GM23338 (cell line): ENCODE measurements around the gene GAB2. TPM values are rescaled to one million over a fixed set of nuclear protein-coding genes. Genes with fewer than 3 reads are reported as not detected.

Experiments
- ATAC-seq: fragments of 200-7000 bp; cut with Tn5 transposase; 3 replicates; pipeline ENCODE4 v1.9.1; 2020
- DNase-seq: peaks from one replicate; pipeline ENCODE4 v3.0.0-alpha.2; 2015; ENCODE audit warnings: low spot score
- H2AFZ ChIP-seq: fragments of 200-600 bp; sonication (generic); 2 replicates; pipeline ENCODE4 v1.8.0; 2016; ENCODE audit warnings: antibody characterized with exemption, mild to moderate bottlenecking, moderate library complexity
- H3F3A ChIP-seq: fragments of 200-600 bp; sonication (generic); replicated peaks from 2 replicates; pipeline ENCODE4 v1.8.0; 2017; ENCODE audit warnings: antibody characterized with exemption, mixed run types, low read depth
- H3K27ac ChIP-seq: fragments of 200-600 bp; sonication (generic); 2 replicates; pipeline ENCODE4 v1.6.1; 2016; ENCODE audit warnings: low read depth
- H3K27me3 ChIP-seq: fragments of 200-600 bp; sonication (generic); 2 replicates; pipeline ENCODE4 v1.8.0; 2016; ENCODE audit warnings: mild to moderate bottlenecking, mixed run types, moderate library complexity; ENCODE audit not compliant: insufficient read depth
- H3K36me3 ChIP-seq: fragments of 200-600 bp; sonication (generic); 2 replicates; pipeline ENCODE4 v1.8.0; 2016; ENCODE audit warnings: mild to moderate bottlenecking; ENCODE audit not compliant: insufficient read depth
- H3K4me1 ChIP-seq: fragments of 200-600 bp; sonication (generic); 2 replicates; pipeline ENCODE4 v1.8.0; 2016; ENCODE audit warnings: mild to moderate bottlenecking, moderate library complexity; ENCODE audit not compliant: insufficient read depth
- H3K4me2 ChIP-seq: fragments of 200-600 bp; sonication (generic); 2 replicates; pipeline ENCODE4 v1.7.1; 2017; ENCODE audit warnings: mixed run types
- H3K4me3 ChIP-seq: fragments of 200-600 bp; sonication (generic); 2 replicates; pipeline ENCODE4 v1.6.1; 2016; ENCODE audit warnings: mixed run types
- H3K79me2 ChIP-seq: fragments of 200-600 bp; sonication (generic); replicated peaks from 2 replicates; pipeline ENCODE4 v1.8.0; 2017; ENCODE audit warnings: mild to moderate bottlenecking; ENCODE audit not compliant: insufficient read depth
- H3K9me2 ChIP-seq: fragments of 200-600 bp; sonication (generic); 2 replicates; pipeline ENCODE4 v1.8.0; 2017; ENCODE audit not compliant: insufficient read depth
- H4K20me1 ChIP-seq: fragments of 200-600 bp; sonication (generic); replicated peaks from 2 replicates; pipeline ENCODE4 v1.8.0; 2017; ENCODE audit warnings: mild to moderate bottlenecking; ENCODE audit not compliant: insufficient read depth
- H3K27ac Mint-ChIP-seq: 2 replicates; pipeline ENCODE4 v1.8.0; 2020; ENCODE audit warnings: inconsistent platforms, mild to moderate bottlenecking, moderate library complexity, mixed read lengths
- H3K27me3 Mint-ChIP-seq: 3 replicates; pipeline ENCODE4 v1.8.0; 2022; ENCODE audit warnings: low read depth, mild to moderate bottlenecking, moderate library complexity, mixed read lengths, inconsistent platforms; ENCODE audit not compliant: insufficient read depth, poor library complexity
- H3K36me3 Mint-ChIP-seq: 3 replicates; pipeline ENCODE4 v1.8.0; 2021; ENCODE audit warnings: low read depth, mild to moderate bottlenecking, inconsistent platforms, moderate library complexity, mixed read lengths
- H3K4me1 Mint-ChIP-seq: 3 replicates; pipeline ENCODE4 v1.8.0; 2020; ENCODE audit warnings: mild to moderate bottlenecking, inconsistent platforms, mixed read lengths
- H3K4me3 Mint-ChIP-seq: 3 replicates; pipeline ENCODE4 v1.8.0; 2021; ENCODE audit warnings: moderate library complexity, mild to moderate bottlenecking, inconsistent platforms, mixed read lengths
- H3K9me3 Mint-ChIP-seq: 3 replicates; pipeline ENCODE4 v1.8.0; 2020; ENCODE audit warnings: moderate library complexity, mild to moderate bottlenecking, inconsistent platforms, mixed read lengths
- ZNF114 ChIP-seq: fragments of 250-450 bp; sonication (Bioruptor Pico); IDR thresholded peaks from 2 replicates; pipeline ENCODE4 v1.5.0; 2020; ENCODE audit warnings: mild to moderate bottlenecking, moderate library complexity
- polyA plus RNA-seq: library from polyadenylated mRNA; unstranded; fragments of >200 nt; fragmentation: Nextera tagmentation; extraction: Ambion mirVana; gene quantifications from 2 replicates; pipeline ENCODE4 v1.2.1, GENCODE V29; 2016
- total RNA-seq: library from RNA; depleted of rRNA; stranded (reverse); fragments of >200 nt; shearing (Covaris generic); gene quantifications from 2 replicates; pipeline ENCODE4 v1.2.3, GENCODE V29; 2014
- TF ChIP-seq, protein P1 (sequence below): fragments of 250-450 bp; sonication (Bioruptor Pico); IDR thresholded peaks from 2 replicates; pipeline ENCODE4 v1.5.0; 2020; ENCODE audit warnings: mild to moderate bottlenecking, moderate library complexity
- TF ChIP-seq, protein P2 (sequence below): IDR thresholded peaks from 2 replicates; pipeline ENCODE4 v1.6.1; 2016; ENCODE audit warnings: antibody characterized with exemption

Gene GAB2
- total and polyA plus RNA-seq, 2 experiments from 2014 or later: 2.0 to 10.8 TPM

DNA sequence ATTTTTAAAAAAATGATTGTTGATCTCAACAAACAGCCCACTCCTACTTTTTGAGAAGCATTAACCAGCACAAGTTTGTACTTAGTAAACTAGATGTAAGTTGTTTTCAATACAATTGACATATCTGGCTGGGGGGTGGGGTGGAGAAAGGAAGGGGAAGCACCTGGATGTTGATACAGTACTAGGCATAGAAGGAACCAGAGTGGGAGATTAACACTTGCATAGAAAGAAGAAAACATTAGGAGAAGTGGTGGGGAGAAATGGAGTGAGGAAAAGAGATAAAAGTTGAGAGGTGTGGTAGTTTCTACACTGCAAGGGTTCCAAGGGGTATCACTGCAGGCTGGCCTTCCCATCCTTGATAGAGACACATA lies 10.6 kb upstream of the GAB2 start (continued):
- TF ChIP-seq, protein P1, sequence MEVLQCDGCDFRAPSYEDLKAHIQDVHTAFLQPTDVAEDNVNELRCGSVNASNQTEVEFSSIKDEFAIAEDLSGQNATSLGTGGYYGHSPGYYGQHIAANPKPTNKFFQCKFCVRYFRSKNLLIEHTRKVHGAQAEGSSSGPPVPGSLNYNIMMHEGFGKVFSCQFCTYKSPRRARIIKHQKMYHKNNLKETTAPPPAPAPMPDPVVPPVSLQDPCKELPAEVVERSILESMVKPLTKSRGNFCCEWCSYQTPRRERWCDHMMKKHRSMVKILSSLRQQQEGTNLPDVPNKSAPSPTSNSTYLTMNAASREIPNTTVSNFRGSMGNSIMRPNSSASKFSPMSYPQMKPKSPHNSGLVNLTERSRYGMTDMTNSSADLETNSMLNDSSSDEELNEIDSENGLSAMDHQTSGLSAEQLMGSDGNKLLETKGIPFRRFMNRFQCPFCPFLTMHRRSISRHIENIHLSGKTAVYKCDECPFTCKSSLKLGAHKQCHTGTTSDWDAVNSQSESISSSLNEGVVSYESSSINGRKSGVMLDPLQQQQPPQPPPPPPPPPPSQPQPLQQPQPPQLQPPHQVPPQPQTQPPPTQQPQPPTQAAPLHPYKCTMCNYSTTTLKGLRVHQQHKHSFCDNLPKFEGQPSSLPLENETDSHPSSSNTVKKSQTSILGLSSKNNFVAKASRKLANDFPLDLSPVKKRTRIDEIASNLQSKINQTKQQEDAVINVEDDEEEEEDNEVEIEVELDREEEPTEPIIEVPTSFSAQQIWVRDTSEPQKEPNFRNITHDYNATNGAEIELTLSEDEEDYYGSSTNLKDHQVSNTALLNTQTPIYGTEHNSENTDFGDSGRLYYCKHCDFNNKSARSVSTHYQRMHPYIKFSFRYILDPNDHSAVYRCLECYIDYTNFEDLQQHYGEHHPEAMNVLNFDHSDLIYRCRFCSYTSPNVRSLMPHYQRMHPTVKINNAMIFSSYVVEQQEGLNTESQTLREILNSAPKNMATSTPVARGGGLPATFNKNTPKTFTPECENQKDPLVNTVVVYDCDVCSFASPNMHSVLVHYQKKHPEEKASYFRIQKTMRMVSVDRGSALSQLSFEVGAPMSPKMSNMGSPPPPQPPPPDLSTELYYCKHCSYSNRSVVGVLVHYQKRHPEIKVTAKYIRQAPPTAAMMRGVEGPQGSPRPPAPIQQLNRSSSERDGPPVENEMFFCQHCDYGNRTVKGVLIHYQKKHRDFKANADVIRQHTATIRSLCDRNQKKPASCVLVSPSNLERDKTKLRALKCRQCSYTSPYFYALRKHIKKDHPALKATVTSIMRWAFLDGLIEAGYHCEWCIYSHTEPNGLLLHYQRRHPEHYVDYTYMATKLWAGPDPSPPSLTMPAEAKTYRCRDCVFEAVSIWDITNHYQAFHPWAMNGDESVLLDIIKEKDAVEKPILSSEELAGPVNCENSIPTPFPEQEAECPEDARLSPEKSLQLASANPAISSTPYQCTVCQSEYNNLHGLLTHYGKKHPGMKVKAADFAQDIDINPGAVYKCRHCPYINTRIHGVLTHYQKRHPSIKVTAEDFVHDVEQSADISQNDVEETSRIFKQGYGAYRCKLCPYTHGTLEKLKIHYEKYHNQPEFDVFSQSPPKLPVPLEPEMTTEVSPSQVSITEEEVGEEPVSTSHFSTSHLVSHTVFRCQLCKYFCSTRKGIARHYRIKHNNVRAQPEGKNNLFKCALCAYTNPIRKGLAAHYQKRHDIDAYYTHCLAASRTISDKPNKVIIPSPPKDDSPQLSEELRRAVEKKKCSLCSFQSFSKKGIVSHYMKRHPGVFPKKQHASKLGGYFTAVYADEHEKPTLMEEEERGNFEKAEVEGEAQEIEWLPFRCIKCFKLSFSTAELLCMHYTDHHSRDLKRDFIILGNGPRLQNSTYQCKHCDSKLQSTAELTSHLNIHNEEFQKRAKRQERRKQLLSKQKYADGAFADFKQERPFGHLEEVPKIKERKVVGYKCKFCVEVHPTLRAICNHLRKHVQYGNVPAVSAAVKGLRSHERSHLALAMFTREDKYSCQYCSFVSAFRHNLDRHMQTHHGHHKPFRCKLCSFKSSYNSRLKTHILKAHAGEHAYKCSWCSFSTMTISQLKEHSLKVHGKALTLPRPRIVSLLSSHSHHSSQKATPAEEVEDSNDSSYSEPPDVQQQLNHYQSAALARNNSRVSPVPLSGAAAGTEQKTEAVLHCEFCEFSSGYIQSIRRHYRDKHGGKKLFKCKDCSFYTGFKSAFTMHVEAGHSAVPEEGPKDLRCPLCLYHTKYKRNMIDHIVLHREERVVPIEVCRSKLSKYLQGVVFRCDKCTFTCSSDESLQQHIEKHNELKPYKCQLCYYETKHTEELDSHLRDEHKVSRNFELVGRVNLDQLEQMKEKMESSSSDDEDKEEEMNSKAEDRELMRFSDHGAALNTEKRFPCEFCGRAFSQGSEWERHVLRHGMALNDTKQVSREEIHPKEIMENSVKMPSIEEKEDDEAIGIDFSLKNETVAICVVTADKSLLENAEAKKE: no peak

DNA sequence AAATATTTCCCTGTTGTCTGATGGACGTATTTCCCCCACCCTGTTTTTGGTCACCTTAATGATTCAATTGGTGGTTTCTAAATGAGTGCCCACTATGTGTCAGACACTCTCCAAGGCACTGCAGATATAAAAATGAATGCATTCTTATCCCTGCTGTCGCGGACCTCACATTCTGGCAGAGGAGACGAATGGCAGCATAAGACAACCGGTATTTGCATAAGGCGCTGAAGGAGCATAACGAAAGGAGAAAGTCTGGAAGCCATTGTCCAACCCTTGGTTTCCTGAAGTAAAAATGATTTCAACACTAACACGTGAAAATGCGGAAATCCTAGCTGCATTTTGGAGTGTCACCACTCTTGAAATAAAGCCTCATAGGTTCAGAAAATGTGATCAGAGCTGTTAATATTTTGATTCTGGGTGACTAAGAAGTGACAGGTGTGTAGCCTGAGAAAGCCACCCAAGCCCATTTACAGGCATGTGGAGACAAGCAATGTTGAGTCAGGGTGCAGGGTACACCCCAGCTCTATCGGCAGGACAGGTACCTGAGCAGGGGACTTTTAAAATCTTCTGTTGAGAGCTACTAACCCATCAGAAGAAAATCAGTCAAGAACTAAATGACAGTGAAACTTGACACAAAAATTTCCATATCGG lies 10.1 kb upstream of the GAB2 start:
- no peaks in the 10 kb centered on the region for H3F3A ChIP-seq
- no peaks in the 10 kb centered on the region; the same call in none of the 2 replicates for H4K20me1 ChIP-seq
- no peaks in the 10 kb centered on the region for H3K27me3 ChIP-seq
- H3K4me1 Mint-ChIP-seq: peaks cover 35% of the 10 kb centered on the region
- peaks cover 38% of the 10 kb centered on the region for H3K4me1 ChIP-seq
- peaks cover 2% of the 10 kb centered on the region for H3K27me3 Mint-ChIP-seq
- no peak overlapping the region for H3K27ac ChIP-seq
- DNase-seq (no peak), ATAC-seq (no peak)
- H3K4me3 ChIP-seq: no peak overlapping the region
- H3K79me2 ChIP-seq: no peaks in the 10 kb centered on the region
- TF ChIP-seq ZNF114 (CRISPR knock-in tag): no peak
- TF ChIP-seq, protein P2, sequence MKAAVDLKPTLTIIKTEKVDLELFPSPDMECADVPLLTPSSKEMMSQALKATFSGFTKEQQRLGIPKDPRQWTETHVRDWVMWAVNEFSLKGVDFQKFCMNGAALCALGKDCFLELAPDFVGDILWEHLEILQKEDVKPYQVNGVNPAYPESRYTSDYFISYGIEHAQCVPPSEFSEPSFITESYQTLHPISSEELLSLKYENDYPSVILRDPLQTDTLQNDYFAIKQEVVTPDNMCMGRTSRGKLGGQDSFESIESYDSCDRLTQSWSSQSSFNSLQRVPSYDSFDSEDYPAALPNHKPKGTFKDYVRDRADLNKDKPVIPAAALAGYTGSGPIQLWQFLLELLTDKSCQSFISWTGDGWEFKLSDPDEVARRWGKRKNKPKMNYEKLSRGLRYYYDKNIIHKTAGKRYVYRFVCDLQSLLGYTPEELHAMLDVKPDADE: no peak
- H3K4me3 Mint-ChIP-seq: no peak overlapping the region
- no peak overlapping the region for H2AFZ ChIP-seq
- no peaks in the 10 kb centered on the region for H3K9me2 ChIP-seq
- H3K9me3 Mint-ChIP-seq: no peaks in the 10 kb centered on the region
- H3K27ac Mint-ChIP-seq: no peak overlapping the region
- no peaks in the 10 kb centered on the region for H3K36me3 Mint-ChIP-seq
- no peaks in the 10 kb centered on the region for H3K36me3 ChIP-seq
- H3K4me2 ChIP-seq: no peak overlapping the region
